GM12878 (cell line): Measurements from ENCODE around the gene ARFIP1. TPM values are rescaled to one million over a fixed set of nuclear protein-coding genes. Genes with fewer than 3 reads are reported as not detected.
A peak's percentile ranks its signal among the peaks of the same experiment; 100 is the strongest.

Experiments used
- ATAC-seq: fragments of 200-7000 bp; cut with Tn5 transposase; 3 replicates; pipeline ENCODE4 v1.9.1; 2020; ENCODE audit warnings: mild to moderate bottlenecking, moderate library complexity
- BruUV-seq: library from RNA; stranded (reverse); fragments of 400-500 nt; replicated peaks from 2 replicates; lab custom pipeline; 2021; lab: Mats Ljungman, UMichigan
- CTCF ChIA-PET: fragments of 300-600 bp; sonication (Branson Sonifier 250); formaldehyde crosslinking; extraction: SDS; loops from one replicate; lab custom pipeline; 2021; ENCODE audit warnings: inconsistent platforms; lab: Yijun Ruan, JAX
- POLR2A ChIA-PET: fragments of 350-600 bp; formaldehyde crosslinking; extraction: SDS; loops from one replicate; lab custom pipeline; 2021; ENCODE audit warnings: inconsistent platforms; lab: Charles Lee
- RAD21 ChIA-PET: fragments of 300-600 bp; sonication (Branson Sonifier 250); formaldehyde crosslinking; loops from one replicate; lab custom pipeline; 2023; ENCODE audit warnings: antibody characterized with exemption; ENCODE audit not compliant: unreplicated experiment; lab: Charles Lee
- SMC1A ChIA-PET: fragments of 300-600 bp; sonication (Branson Sonifier 250); formaldehyde crosslinking; loops from one replicate; lab custom pipeline; 2023; ENCODE audit not compliant: unreplicated experiment, uncharacterized antibody; lab: Charles Lee
- DNase-seq: peaks from one replicate; pipeline ENCODE4 v3.0.0-alpha.2; 2011; ENCODE audit warnings: low read depth, low spot score
- FAIRE-seq: peaks from 3 replicates; lab custom pipeline; 2011; peaks lifted over from hg19 to GRCh38; lab: Jason Lieb, UNC
- H2AFZ ChIP-seq: 2 replicates; pipeline ENCODE4 v1.6.0; 2011; ENCODE audit warnings: low read depth, low read length, control low read depth; ENCODE audit not compliant: control insufficient read depth
- H3K27ac ChIP-seq: 2 replicates; pipeline ENCODE4 v1.5.1; 2011; ENCODE audit warnings: control low read depth; ENCODE audit not compliant: control insufficient read depth, insufficient read depth
- H3K27me3 ChIP-seq, 2 experiments: replicated peaks in 1 of 2; 2 replicates each; pipeline versions ENCODE4 v1.6.0 to v1.6.1; 2011; ENCODE audit warnings: low read length in 1 of 2; ENCODE audit not compliant: control insufficient read depth in 2 of 2, insufficient read depth in 2 of 2
- H3K36me3 ChIP-seq, 2 experiments: 2 replicates each; pipeline ENCODE4 v1.5.1; 2011; ENCODE audit warnings: low read length in 1 of 2; ENCODE audit not compliant: control insufficient read depth in 2 of 2, insufficient read depth in 2 of 2
- H3K4me1 ChIP-seq: 2 replicates; pipeline ENCODE4 v1.6.1; 2011; ENCODE audit warnings: mild to moderate bottlenecking, low read length, moderate library complexity, mixed read lengths; ENCODE audit not compliant: control insufficient read depth, insufficient read depth
- H3K4me2 ChIP-seq: 2 replicates; pipeline ENCODE4 v1.6.0; 2011; ENCODE audit warnings: control low read depth; ENCODE audit not compliant: control insufficient read depth, insufficient read depth
- H3K4me3 ChIP-seq: fragments of 200-600 bp; sonication (generic); 2 replicates; pipeline ENCODE4 v1.5.1; 2016
- H3K79me2 ChIP-seq: 2 replicates; pipeline ENCODE4 v1.6.0; 2011; ENCODE audit warnings: low read length; ENCODE audit not compliant: control insufficient read depth, insufficient read depth
- H3K9ac ChIP-seq: 2 replicates; pipeline ENCODE4 v1.8.0; 2011; ENCODE audit warnings: low read length, control low read depth, mixed read lengths; ENCODE audit not compliant: control insufficient read depth, insufficient read depth
- H3K9me3 ChIP-seq: replicated peaks from 3 replicates; pipeline ENCODE4 v1.5.1; 2011; ENCODE audit warnings: mild to moderate bottlenecking, low read length; ENCODE audit not compliant: control insufficient read depth, insufficient read depth
- H4K20me1 ChIP-seq: 2 replicates; pipeline ENCODE4 v1.6.0; 2011; ENCODE audit not compliant: control insufficient read depth, insufficient read depth
- BACH1 ChIP-seq: fragments of 450-650 bp; IDR thresholded peaks from 2 replicates; pipeline ENCODE4 v1.6.1; 2017; ENCODE audit warnings: mild to moderate bottlenecking, borderline replicate concordance
- JUNB ChIP-seq: IDR thresholded peaks from 2 replicates; pipeline ENCODE4 v1.6.1; 2016; ENCODE audit warnings: antibody characterized with exemption, mild to moderate bottlenecking
- WGBS: methylation state at CpG from one replicate; pipeline ENCODE4 v1.1.6; 2016; ENCODE audit warnings: low lambda C conversion rate; ENCODE audit not compliant: insufficient replicate concordance, insufficient coverage; ENCODE audit errors: missing lambda C conversion rate; 5-methylcytosine and 5-hydroxymethylcytosine counted together
- in situ Hi-C: fragments of 300-500 bp; cut with MboI; formaldehyde crosslinking; loops from 9 replicates; pipeline ENCODE4 v1.14.3; 2018; ENCODE audit warnings: mixed read lengths
- intact Hi-C: fragments of 100-400 bp; cut with micrococcal nuclease; formaldehyde crosslinking; loops from one replicate; pipeline ENCODE4 v1.14.2; 2022; ENCODE audit not compliant: unreplicated experiment
- polyA plus RNA-seq, 11 experiments: library from polyadenylated mRNA; depleted of rRNA in 4 of 11; unstranded in 6 of 11; stranded (reverse) in 5 of 11; fragments of >200 nt; fragmentation: Nextera tagmentation in 4 of 11; fragmentation: Illumina TruSeq in 1 of 11; extraction: Ambion mirVana in 4 of 11; extraction: Trizol in 1 of 11; gene quantifications; 1 replicate in 1 of 11; 2 replicates in 10 of 11; pipeline versions ENCODE4 v1.2.1 to v1.2.3, GENCODE V29; 2011 to 2016; ENCODE audit warnings: inconsistent platforms in 2 of 11, missing spikeins in 2 of 11, low read depth in 1 of 11
- total RNA-seq, 4 experiments: library from RNA; depleted of rRNA in 3 of 4; stranded (reverse); fragments of >200 nt in 3 of 4; fragmentation: Illumina TruSeq in 1 of 4; extraction: Trizol in 1 of 4; gene quantifications; 2 replicates each; pipeline versions ENCODE4 v1.2.1 to v1.2.3, GENCODE V29; 2013 to 2021
- TF ChIP-seq, protein P1 (sequence below): fragments of 450-650 bp; IDR thresholded peaks from 2 replicates; pipeline ENCODE4 v1.6.1; 2018; ENCODE audit warnings: mild to moderate bottlenecking, low read depth, moderate library complexity; ENCODE audit not compliant: partially characterized antibody

Gene ARFIP1
- total and polyA plus RNA-seq, 10 of the 15 experiments (the other 5 are each of a cell fraction or from before 2014, with no cell fraction given) = 9.5 to 21.7 (median 15.4) TPM

DNA sequence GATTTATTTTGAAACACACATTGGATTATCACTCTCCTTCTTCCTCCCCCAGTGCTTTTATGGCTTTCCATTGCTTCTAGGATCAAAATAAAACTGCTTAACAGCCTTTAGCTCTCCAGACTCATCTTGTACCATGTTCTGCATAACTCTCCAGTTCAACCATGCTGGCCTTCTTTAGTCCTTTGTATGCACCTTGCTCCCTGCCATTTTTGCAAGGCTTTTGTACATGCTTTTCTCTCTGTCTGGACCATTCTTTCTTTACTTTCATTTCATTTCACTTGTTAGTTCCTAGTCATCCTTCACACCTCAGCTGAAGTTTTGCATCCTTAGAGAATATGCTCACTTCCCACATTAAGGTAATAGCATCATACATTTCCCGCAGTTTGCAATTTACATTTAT lies 6.9 kb downstream of the ARFIP1 start:
- ChIA-PET SMC1A (interaction anchor here (0.8 to 2.7 kb wide), 7 partner anchors 8 to 297 kb away, joined by 3 to 8 read pairs (median 4); partner anchors contain the start of gene TIGD4), RAD21 (interaction anchor here (0.7 to 1.1 kb wide), 3 partner anchors 143 to 393 kb away, joined by 3 to 4 read pairs (median 3); no protein-coding TSS in a partner anchor), POLR2A (no interaction called here), CTCF (interaction anchor here (0.6 to 1.8 kb wide), 5 partner anchors 12 to 341 kb away, joined by 3 to 4 read pairs (median 3); no protein-coding TSS in a partner anchor)
- no peaks in the 10 kb centered on the region for H3K9me3 ChIP-seq
- H2AFZ ChIP-seq = no peak overlapping the region
- DNase-seq (no peak), FAIRE-seq (no peak), ATAC-seq (peak; percentile 19; the same call in 2 of the 3 replicates)
- H3K36me3 ChIP-seq = no peaks in the 10 kb centered on the region; a peak in 1 of 4 replicates
- no peaks in the 10 kb centered on the region for H3K27me3 ChIP-seq
- H4K20me1 ChIP-seq = no peaks in the 10 kb centered on the region
- TF ChIP-seq, protein P1, sequence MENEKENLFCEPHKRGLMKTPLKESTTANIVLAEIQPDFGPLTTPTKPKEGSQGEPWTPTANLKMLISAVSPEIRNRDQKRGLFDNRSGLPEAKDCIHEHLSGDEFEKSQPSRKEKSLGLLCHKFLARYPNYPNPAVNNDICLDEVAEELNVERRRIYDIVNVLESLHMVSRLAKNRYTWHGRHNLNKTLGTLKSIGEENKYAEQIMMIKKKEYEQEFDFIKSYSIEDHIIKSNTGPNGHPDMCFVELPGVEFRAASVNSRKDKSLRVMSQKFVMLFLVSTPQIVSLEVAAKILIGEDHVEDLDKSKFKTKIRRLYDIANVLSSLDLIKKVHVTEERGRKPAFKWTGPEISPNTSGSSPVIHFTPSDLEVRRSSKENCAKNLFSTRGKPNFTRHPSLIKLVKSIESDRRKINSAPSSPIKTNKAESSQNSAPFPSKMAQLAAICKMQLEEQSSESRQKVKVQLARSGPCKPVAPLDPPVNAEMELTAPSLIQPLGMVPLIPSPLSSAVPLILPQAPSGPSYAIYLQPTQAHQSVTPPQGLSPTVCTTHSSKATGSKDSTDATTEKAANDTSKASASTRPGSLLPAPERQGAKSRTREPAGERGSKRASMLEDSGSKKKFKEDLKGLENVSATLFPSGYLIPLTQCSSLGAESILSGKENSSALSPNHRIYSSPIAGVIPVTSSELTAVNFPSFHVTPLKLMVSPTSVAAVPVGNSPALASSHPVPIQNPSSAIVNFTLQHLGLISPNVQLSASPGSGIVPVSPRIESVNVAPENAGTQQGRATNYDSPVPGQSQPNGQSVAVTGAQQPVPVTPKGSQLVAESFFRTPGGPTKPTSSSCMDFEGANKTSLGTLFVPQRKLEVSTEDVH = no peak
- no peak for TF ChIP-seq BACH1
- no peak for TF ChIP-seq JUNB
- WGBS = 96% methylated on average over 1 of the region's 1 CpG
- no peak overlapping the region; the same call in 1 of the 2 replicates for H3K27ac ChIP-seq
- intact Hi-C loops = no loop called here
- H3K4me3 ChIP-seq = no peak overlapping the region
- H3K4me2 ChIP-seq = no peak overlapping the region; the same call in 1 of the 2 replicates
- peaks cover 6% of the 10 kb centered on the region; the same call in 1 of the 2 replicates for H3K4me1 ChIP-seq
- BruUV-seq = no TSS peak
- H3K9ac ChIP-seq = no peak overlapping the region
- peaks cover 19% of the 10 kb centered on the region for H3K79me2 ChIP-seq
- in situ Hi-C loops = loop anchor here (25.0 kb wide), 1 partner anchor 1674 kb away; no protein-coding TSS in a partner anchor
